SIG-M5 treated with dmso at 0.1 percent for 504 hours (cell line): ENCODE data around the gene SLC45A1.

Experiments
- DNase-seq: peaks from one replicate; lab custom pipeline; 2025; ENCODE audit not compliant: unreplicated experiment; lab: John Stamatoyannopoulos, UW

Gene SLC45A1

GRCh38 chr1:8352886-8353785 lies 35.2 kb downstream of the SLC45A1 start:
- no peak for DNase-seq

- no peak for DNase-seq
Observed at GRCh38 chr1:8354038-8354437, 36.1 kb downstream of the SLC45A1 start.

- no peak for DNase-seq
Observed at GRCh38 chr1:8355439-8356255, 37.7 kb downstream of the SLC45A1 start.

GRCh38 chr1:8356256-8357209 lies 38.6 kb downstream of the SLC45A1 start:
- no peak for DNase-seq

- DNase-seq = no peak
Observed at GRCh38 chr1:8357329-8358101, 39.6 kb downstream of the SLC45A1 start.

- no peak for DNase-seq
Observed at GRCh38 chr1:8358241-8358896, 40.5 kb downstream of the SLC45A1 start.

GRCh38 chr1:8358897-8359616 lies 41.1 kb downstream of the SLC45A1 start:
- no peak for DNase-seq

GRCh38 chr1:8359617-8360481 lies 41.9 kb downstream of the SLC45A1 start:
- no peak for DNase-seq

GRCh38 chr1:8360493-8361197 lies 42.7 kb downstream of the SLC45A1 start:
- no peak for DNase-seq

GRCh38 chr1:8361198-8361849 lies 43.4 kb downstream of the SLC45A1 start:
- DNase-seq = no peak

- no peak for DNase-seq
Observed at GRCh38 chr1:8362701-8363101, 44.8 kb downstream of the SLC45A1 start.

GRCh38 chr1:8363186-8363766 lies 45.4 kb downstream of the SLC45A1 start:
- DNase-seq = no peak

- DNase-seq = no peak
Observed at GRCh38 chr1:8363767-8364301, 45.9 kb downstream of the SLC45A1 start.

GRCh38 chr1:8364528-8365442 lies 46.9 kb downstream of the SLC45A1 start:
- DNase-seq = no peak

- no peak for DNase-seq
Observed at GRCh38 chr1:8365661-8366362, 47.9 kb downstream of the SLC45A1 start.
